ENCODE measurements around the gene EIF3F. TPM values are rescaled to one million over a fixed set of nuclear protein-coding genes. Genes with fewer than 3 reads are reported as not detected.

Gene EIF3F
- total and polyA plus RNA-seq, 9 of the 15 experiments (the other 6 are each of a cell fraction or from before 2014, with no cell fraction given), result 50.1 to 259 (median 135) TPM

GRCh38 chr11:7986768-7987559 lies at the start of gene EIF3F (continued):
- TF ChIP-seq ZNF766 (CRISPR knock-in tag; conservative IDR thresholded peaks at IDR 0.05) (peak; percentile 62; the same call in 1 of the 2 replicates), NR2C2 (CRISPR knock-in tag; IDR thresholded peaks at IDR 0.05) (peak; percentile 94), NR2C2 (tag; IDR thresholded peaks at IDR 0.05) (peak; percentile 95), ZZZ3 (IDR thresholded peaks at IDR 0.05) (0 out of 2 replicates have a peak, but pooled peaks have one; percentile 50), ZNF551 (CRISPR knock-in tag; IDR thresholded peaks at IDR 0.05) (no peak), ZNF75A (CRISPR knock-in tag; IDR thresholded peaks at IDR 0.05) (no peak), ELF2 (CRISPR knock-in tag; IDR thresholded peaks at IDR 0.05) (0 out of 2 replicates have a peak, but pooled peaks have one; percentile 21), ZHX1 (conservative IDR thresholded peaks at IDR 0.05; ENCODE audit: low read length) (no peak), ELF4 (CRISPR knock-in tag; IDR thresholded peaks at IDR 0.05) (peak; percentile 14; the same call in 1 of the 2 replicates), NKRF (IDR thresholded peaks at IDR 0.05; ENCODE audit: borderline replicate concordance) (peak; percentile 66; the same call in 1 of the 2 replicates), MIER1 (IDR thresholded peaks at IDR 0.05; ENCODE audit: low read depth) (no peak), ZNF124 (CRISPR knock-in tag; IDR thresholded peaks at IDR 0.05) (no peak), OTX1 (CRISPR knock-in tag; IDR thresholded peaks at IDR 0.05) (peak; percentile 50; the same call in 1 of the 2 replicates), RBM15 (IDR thresholded peaks at IDR 0.05; ENCODE audit: insufficient read depth, low read length) (no peak), MEIS2 (IDR thresholded peaks at IDR 0.05; ENCODE audit: partially characterized antibody) (no peak), MAFG (tag; conservative IDR thresholded peaks at IDR 0.05) (no peak), ARHGAP35 (IDR thresholded peaks at IDR 0.05; ENCODE audit: partially characterized antibody) (no peak), STAT5B (CRISPR knock-in tag; IDR thresholded peaks at IDR 0.05) (no peak), ZNF408 (CRISPR knock-in tag; IDR thresholded peaks at IDR 0.05; ENCODE audit: low read depth) (no peak), RBM25 (IDR thresholded peaks at IDR 0.05; ENCODE audit: low read depth, low read length, severe bottlenecking) (peak; percentile 75), HDAC2 (IDR thresholded peaks at IDR 0.05) (peak; percentile 66; the same call in 1 of the 2 replicates)
- TF ChIP-seq, protein P1, sequence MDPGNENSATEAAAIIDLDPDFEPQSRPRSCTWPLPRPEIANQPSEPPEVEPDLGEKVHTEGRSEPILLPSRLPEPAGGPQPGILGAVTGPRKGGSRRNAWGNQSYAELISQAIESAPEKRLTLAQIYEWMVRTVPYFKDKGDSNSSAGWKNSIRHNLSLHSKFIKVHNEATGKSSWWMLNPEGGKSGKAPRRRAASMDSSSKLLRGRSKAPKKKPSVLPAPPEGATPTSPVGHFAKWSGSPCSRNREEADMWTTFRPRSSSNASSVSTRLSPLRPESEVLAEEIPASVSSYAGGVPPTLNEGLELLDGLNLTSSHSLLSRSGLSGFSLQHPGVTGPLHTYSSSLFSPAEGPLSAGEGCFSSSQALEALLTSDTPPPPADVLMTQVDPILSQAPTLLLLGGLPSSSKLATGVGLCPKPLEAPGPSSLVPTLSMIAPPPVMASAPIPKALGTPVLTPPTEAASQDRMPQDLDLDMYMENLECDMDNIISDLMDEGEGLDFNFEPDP (CRISPR knock-in tag; IDR thresholded peaks at IDR 0.05), result no peak
- TF ChIP-seq, protein P2, sequence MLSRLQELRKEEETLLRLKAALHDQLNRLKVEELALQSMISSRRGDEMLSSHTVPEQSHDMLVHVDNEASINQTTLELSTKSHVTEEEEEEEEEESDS (CRISPR knock-in tag; IDR thresholded peaks at IDR 0.05), result no peak

Data from K562 (cell line).